Natural killer cell treated with Interleukin-12 subunit alpha and Interleukin-12 subunit beta and Interleukin-15 and Interleukin-18, amount 100 ng/mL, for 72 hours (primary cell): ENCODE measurements around the gene OR5V1. TPM values are rescaled to one million over a fixed set of nuclear protein-coding genes. Genes with fewer than 3 reads are reported as not detected.
"Not testable (repeated sequence)": the region's sequence is repeated elsewhere in the genome, so short reads cannot be mapped to it uniquely, and the experiment has no call there.

Experiments used
- ATAC-seq, 2 donors: fragments of 150-1000 bp; cut with Tn5 transposase in 1 of 2; sonication (Bioruptor Pico), chemical (Tn5 transposase) in 1 of 2; 2 replicates each; pipeline ENCODE4 v1.10.0; 2021
- DNase-seq: peaks from one replicate; pipeline ENCODE4 v3.0.0; 2022; ENCODE audit warnings: low spot score
- H3K27ac Mint-ChIP-seq, 2 donors: 1 replicate in 1 of 2; 2 replicates in 1 of 2; pipeline ENCODE4 v1.8.0; 2022; ENCODE audit warnings: mixed read lengths in 2 of 2, mild to moderate bottlenecking in 1 of 2, moderate library complexity in 1 of 2
- H3K27me3 Mint-ChIP-seq, 2 donors: 1 replicate in 1 of 2; 2 replicates in 1 of 2; pipeline ENCODE4 v1.8.0; 2022; ENCODE audit warnings: mixed read lengths in 2 of 2
- H3K36me3 Mint-ChIP-seq: one replicate; pipeline ENCODE4 v1.8.0; 2022; ENCODE audit warnings: mixed read lengths
- H3K4me1 Mint-ChIP-seq, 2 donors: 1 replicate in 1 of 2; 2 replicates in 1 of 2; pipeline ENCODE4 v1.8.0; 2022; ENCODE audit warnings: low read depth in 2 of 2, mixed read lengths in 2 of 2, mild to moderate bottlenecking in 1 of 2
- H3K4me3 Mint-ChIP-seq: one replicate; pipeline ENCODE4 v1.8.0; 2022; ENCODE audit warnings: mixed read lengths
- H3K9me3 Mint-ChIP-seq: 2 replicates; pipeline ENCODE4 v1.8.0; 2022; ENCODE audit warnings: mixed read lengths
- total RNA-seq, 2 donors: library from RNA; stranded (reverse); gene quantifications; one replicate each; pipeline ENCODE4 v1.2.3, GENCODE V29; 2022

The OR5V1 gene
- total RNA-seq, 2 donors from 2014 or later = not detected

- H3K27ac Mint-ChIP-seq, H3K4me3 Mint-ChIP-seq, ATAC-seq, H3K9me3 Mint-ChIP-seq, H3K4me1 Mint-ChIP-seq, H3K36me3 Mint-ChIP-seq, DNase-seq: not testable (repeated sequence)
- peaks cover 16% of the 10 kb centered on the region in 2 donors for H3K27me3 Mint-ChIP-seq
Measured at GRCh38 chr6:29323332-29323731, 45.3 kb downstream of the OR5V1 start.

GRCh38 chr6:29319931-29320330, 48.7 kb downstream of the OR5V1 start:
- Mint-ChIP-seq H3K27ac (no peak overlapping the region), H3K9me3 (no peaks in the 10 kb centered on the region), H3K27me3 (peaks cover 11 to 28% of the 10 kb centered on the region in 2 donors), H3K36me3 (no peaks in the 10 kb centered on the region), H3K4me3 (no peak overlapping the region), H3K4me1 (no peaks in the 10 kb centered on the region)
- ATAC-seq = no peak
- DNase-seq = no peak

Other genes starting within 250 kb of the OR5V1 start
- gene OR2J2, start 198.0 kb downstream of the OR5V1 start, total RNA-seq = not detected
- not detected for gene OR14J1, start 67.2 kb downstream of the OR5V1 start, total RNA-seq
- not detected for gene OR12D3, start 6.4 kb upstream of the OR5V1 start, total RNA-seq
- gene OR12D2, start 26.8 kb upstream of the OR5V1 start, total RNA-seq = not detected
- not detected for gene OR12D1, start 46.1 kb upstream of the OR5V1 start, total RNA-seq
- gene OR10C1, start 70.4 kb upstream of the OR5V1 start, total RNA-seq = not detected
- not detected for gene OR11A1, start 88.2 kb upstream of the OR5V1 start, total RNA-seq
- not detected for gene OR2H1, start 88.3 kb upstream of the OR5V1 start, total RNA-seq
- not detected for gene MAS1L, start 119.1 kb upstream of the OR5V1 start, total RNA-seq
- gene UBD, start 190.9 kb upstream of the OR5V1 start, total RNA-seq = 1 to 10 TPM in 1 of 2 donors, not detected in 1; 3.1 TPM
- not detected for gene OR2H2, start 216.3 kb upstream of the OR5V1 start, total RNA-seq